ENCODE measurements around the gene LRRC4C. TPM values are rescaled to one million over a fixed set of nuclear protein-coding genes. Genes with fewer than 3 reads are reported as not detected.

Gene LRRC4C
- total RNA-seq, 2 donors from 2014 or later = 2.7 to 2.8 TPM

- Histone ChIP-seq H3K27me3 (no peaks in the 10 kb centered on the region), H3K4me1 (no peaks in the 10 kb centered on the region), H3K9me3 (no peaks in the 10 kb centered on the region), H3K4me3 (no peak overlapping the region), H3K27ac (no peak overlapping the region), H3K36me3 (no peaks in the 10 kb centered on the region)
- TF ChIP-seq CTCF (IDR thresholded peaks at IDR 0.05) = no peak
- no peak for DNase-seq (ENCODE audit: low spot score)
These were observed 44.5 kb downstream of the LRRC4C start for GRCh38 chr11:41414771-41415440.

GRCh38 chr11:41413843-41414242 lies 45.6 kb downstream of the LRRC4C start:
- Histone ChIP-seq H3K27me3 (no peaks in the 10 kb centered on the region), H3K9me3 (no peaks in the 10 kb centered on the region), H3K27ac (no peak overlapping the region), H3K4me3 (no peak overlapping the region), H3K4me1 (no peaks in the 10 kb centered on the region), H3K36me3 (no peaks in the 10 kb centered on the region)
- TF ChIP-seq CTCF (IDR thresholded peaks at IDR 0.05) = no peak
- no peak for DNase-seq (ENCODE audit: low spot score)

GRCh38 chr11:41405812-41406211 lies 53.6 kb downstream of the LRRC4C start:
- DNase-seq (ENCODE audit: low spot score) = no peak
- H3K27ac ChIP-seq = no peak overlapping the region
- no peaks in the 10 kb centered on the region for H3K36me3 ChIP-seq
- no peak overlapping the region for H3K4me3 ChIP-seq
- no peak for TF ChIP-seq CTCF (IDR thresholded peaks at IDR 0.05)
- H3K4me1 ChIP-seq = no peaks in the 10 kb centered on the region
- H3K9me3 ChIP-seq = no peaks in the 10 kb centered on the region
- H3K27me3 ChIP-seq = no peaks in the 10 kb centered on the region

- Histone ChIP-seq H3K4me1 (no peaks in the 10 kb centered on the region), H3K4me3 (no peak overlapping the region), H3K9me3 (no peaks in the 10 kb centered on the region), H3K27me3 (no peaks in the 10 kb centered on the region), H3K36me3 (no peaks in the 10 kb centered on the region), H3K27ac (no peak overlapping the region)
- no peak for TF ChIP-seq CTCF (IDR thresholded peaks at IDR 0.05)
- DNase-seq (ENCODE audit: low spot score) = no peak
These were observed 55.3 kb downstream of the LRRC4C start for GRCh38 chr11:41404109-41404508.

GRCh38 chr11:41403458-41403857 lies 56.0 kb downstream of the LRRC4C start:
- TF ChIP-seq CTCF (IDR thresholded peaks at IDR 0.05) = no peak
- no peak overlapping the region for H3K27ac ChIP-seq
- no peaks in the 10 kb centered on the region for H3K27me3 ChIP-seq
- H3K36me3 ChIP-seq = no peaks in the 10 kb centered on the region
- no peaks in the 10 kb centered on the region for H3K9me3 ChIP-seq
- no peaks in the 10 kb centered on the region for H3K4me1 ChIP-seq
- DNase-seq (ENCODE audit: low spot score) = no peak
- no peak overlapping the region for H3K4me3 ChIP-seq

GRCh38 chr11:41400819-41401382 lies 58.6 kb downstream of the LRRC4C start:
- no peaks in the 10 kb centered on the region for H3K9me3 ChIP-seq
- H3K27me3 ChIP-seq = no peaks in the 10 kb centered on the region
- H3K36me3 ChIP-seq = no peaks in the 10 kb centered on the region
- no peak overlapping the region for H3K27ac ChIP-seq
- no peak overlapping the region for H3K4me3 ChIP-seq
- no peaks in the 10 kb centered on the region for H3K4me1 ChIP-seq
- no peak for DNase-seq (ENCODE audit: low spot score)
- no peak for TF ChIP-seq CTCF (IDR thresholded peaks at IDR 0.05)

Data from right atrium auricular region (tissue), 2 donors.